Ascending aorta (tissue), 2 donors: ENCODE data around the gene CDCA8. TPM values are rescaled to one million over a fixed set of nuclear protein-coding genes. Genes with fewer than 3 reads are reported as not detected.

Experiments
- DNase-seq, 2 donors: peaks; one replicate each; pipeline ENCODE4 v3.0.0-alpha.2; 2019; ENCODE audit warnings: low spot score in 2 of 2
- H3K27ac ChIP-seq, 2 donors: fragments of 200-600 bp; sonication (generic); one replicate each; pipeline ENCODE4 v1.5.1; 2016 to 2017; ENCODE audit warnings: mild to moderate bottlenecking in 1 of 2
- H3K27me3 ChIP-seq: fragments of 200-600 bp; sonication (generic); one replicate; pipeline ENCODE4 v1.5.1; 2017
- H3K36me3 ChIP-seq, 2 donors: fragments of 200-600 bp; sonication (generic); one replicate each; pipeline ENCODE4 v1.5.1; 2016
- H3K4me1 ChIP-seq, 2 donors: fragments of 200-600 bp; sonication (generic); one replicate each; pipeline ENCODE4 v1.5.1; 2016 to 2017; ENCODE audit warnings: mild to moderate bottlenecking in 1 of 2
- H3K4me3 ChIP-seq, 2 donors: fragments of 200-600 bp; sonication (generic); one replicate each; pipeline ENCODE4 v1.5.1; 2016 to 2017; ENCODE audit warnings: mild to moderate bottlenecking in 1 of 2
- H3K9me3 ChIP-seq, 2 donors: fragments of 200-600 bp; sonication (generic); one replicate each; pipeline ENCODE4 v1.5.1; 2016
- intact Hi-C: fragments of 100-400 bp; cut with DNase I; formaldehyde crosslinking; loops from one replicate; pipeline ENCODE4 v1.15.1; 2023
- total RNA-seq: library from RNA; depleted of rRNA; stranded (reverse); fragments of >200 nt; gene quantifications from one replicate; pipeline ENCODE4 v1.1.0, GENCODE V29; 2016
- TF ChIP-seq, protein P1 (sequence below), 3 experiments: fragments of 200-600 bp in 2 of 3; fragments of 450-650 bp in 1 of 3; sonication (generic) in 2 of 3; IDR thresholded peaks; one replicate each; pipeline ENCODE4 v1.5.1; 2016 to 2019; ENCODE audit warnings: antibody characterized with exemption in 3 of 3, mild to moderate bottlenecking in 1 of 3, moderate library complexity in 1 of 3

The CDCA8 gene
- total RNA-seq, 1 donor from 2014 or later = 0.75 TPM

DNA sequence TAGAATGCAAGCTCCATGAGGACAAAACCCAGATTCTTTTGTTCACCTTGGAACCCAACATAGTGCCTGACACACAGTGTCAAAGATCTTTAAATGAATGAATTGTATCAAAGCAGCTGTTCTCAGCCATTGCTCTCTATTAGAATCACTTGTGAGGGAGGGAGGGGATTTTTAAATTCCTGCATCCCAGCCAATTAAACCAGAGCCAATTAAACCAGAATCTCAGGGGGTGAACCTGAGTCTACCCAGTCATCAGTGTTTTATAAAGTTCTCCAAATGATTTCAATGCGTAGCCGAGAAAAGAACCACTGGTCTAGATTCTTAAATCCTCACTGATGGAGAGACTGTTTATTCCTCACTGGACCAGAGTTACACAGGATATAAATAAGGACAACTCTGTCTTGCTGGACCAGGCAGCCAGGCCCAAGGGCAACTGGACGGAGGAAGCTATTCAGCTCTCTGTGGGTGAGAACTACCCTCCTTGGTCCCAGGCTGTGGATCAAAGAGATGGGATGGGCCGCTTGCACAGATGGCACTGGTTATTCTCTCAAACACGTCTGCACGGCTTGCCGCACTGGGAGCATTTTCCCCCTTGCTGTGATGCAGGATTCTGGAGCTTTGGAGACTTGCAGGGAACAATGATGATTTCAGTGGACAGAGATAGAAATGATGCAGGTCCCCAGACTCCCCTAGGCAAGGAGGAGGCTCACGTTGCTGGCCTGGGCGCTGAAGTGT is 20.0 kb upstream of the CDCA8 start:
- H3K27me3 ChIP-seq = no peaks in the 10 kb centered on the region
- intact Hi-C loops = loop anchor here (5.0 kb wide), 1 partner anchor 40 kb away; the partner anchor contains the start of gene RSPO1
- no peak overlapping the region for H3K27ac ChIP-seq
- no peaks in the 10 kb centered on the region for H3K4me1 ChIP-seq
- H3K9me3 ChIP-seq = no peaks in the 10 kb centered on the region
- H3K4me3 ChIP-seq = no peak overlapping the region
- TF ChIP-seq, protein P1, sequence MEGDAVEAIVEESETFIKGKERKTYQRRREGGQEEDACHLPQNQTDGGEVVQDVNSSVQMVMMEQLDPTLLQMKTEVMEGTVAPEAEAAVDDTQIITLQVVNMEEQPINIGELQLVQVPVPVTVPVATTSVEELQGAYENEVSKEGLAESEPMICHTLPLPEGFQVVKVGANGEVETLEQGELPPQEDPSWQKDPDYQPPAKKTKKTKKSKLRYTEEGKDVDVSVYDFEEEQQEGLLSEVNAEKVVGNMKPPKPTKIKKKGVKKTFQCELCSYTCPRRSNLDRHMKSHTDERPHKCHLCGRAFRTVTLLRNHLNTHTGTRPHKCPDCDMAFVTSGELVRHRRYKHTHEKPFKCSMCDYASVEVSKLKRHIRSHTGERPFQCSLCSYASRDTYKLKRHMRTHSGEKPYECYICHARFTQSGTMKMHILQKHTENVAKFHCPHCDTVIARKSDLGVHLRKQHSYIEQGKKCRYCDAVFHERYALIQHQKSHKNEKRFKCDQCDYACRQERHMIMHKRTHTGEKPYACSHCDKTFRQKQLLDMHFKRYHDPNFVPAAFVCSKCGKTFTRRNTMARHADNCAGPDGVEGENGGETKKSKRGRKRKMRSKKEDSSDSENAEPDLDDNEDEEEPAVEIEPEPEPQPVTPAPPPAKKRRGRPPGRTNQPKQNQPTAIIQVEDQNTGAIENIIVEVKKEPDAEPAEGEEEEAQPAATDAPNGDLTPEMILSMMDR (IDR thresholded peaks at IDR 0.05) = no peak
- DNase-seq = no peak
- no peaks in the 10 kb centered on the region for H3K36me3 ChIP-seq

DNA sequence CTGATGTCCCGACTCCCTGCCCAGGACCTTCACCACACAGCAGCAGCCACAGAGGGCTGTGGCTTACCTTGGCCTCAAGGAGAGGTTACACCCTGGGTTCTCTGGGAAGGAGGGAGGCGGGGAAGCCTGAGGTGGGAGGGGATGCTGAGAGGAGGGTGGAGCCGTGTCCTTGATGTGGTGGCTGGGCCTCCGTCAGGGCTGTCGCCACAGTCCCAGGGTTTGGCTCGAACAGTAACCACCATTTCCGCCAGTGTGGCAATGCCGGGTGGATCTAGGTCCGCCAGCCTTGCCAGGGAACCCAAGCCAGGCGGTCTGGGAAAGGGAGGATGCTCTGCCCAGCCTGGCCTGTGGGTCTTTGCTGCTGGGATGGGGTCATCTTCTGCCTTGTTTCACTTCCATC is 18.4 kb upstream of the CDCA8 start:
- no peaks in the 10 kb centered on the region for H3K4me1 ChIP-seq
- H3K4me3 ChIP-seq = no peak overlapping the region
- no peak overlapping the region for H3K27ac ChIP-seq
- H3K9me3 ChIP-seq = no peaks in the 10 kb centered on the region
- no peaks in the 10 kb centered on the region for H3K27me3 ChIP-seq
- TF ChIP-seq, protein P1 (IDR thresholded peaks at IDR 0.05) = no peak
- intact Hi-C loops = loop anchor here (5.0 kb wide), 1 partner anchor 42 kb away; the partner anchor contains the start of gene RSPO1
- DNase-seq = no peak
- no peaks in the 10 kb centered on the region for H3K36me3 ChIP-seq

DNA sequence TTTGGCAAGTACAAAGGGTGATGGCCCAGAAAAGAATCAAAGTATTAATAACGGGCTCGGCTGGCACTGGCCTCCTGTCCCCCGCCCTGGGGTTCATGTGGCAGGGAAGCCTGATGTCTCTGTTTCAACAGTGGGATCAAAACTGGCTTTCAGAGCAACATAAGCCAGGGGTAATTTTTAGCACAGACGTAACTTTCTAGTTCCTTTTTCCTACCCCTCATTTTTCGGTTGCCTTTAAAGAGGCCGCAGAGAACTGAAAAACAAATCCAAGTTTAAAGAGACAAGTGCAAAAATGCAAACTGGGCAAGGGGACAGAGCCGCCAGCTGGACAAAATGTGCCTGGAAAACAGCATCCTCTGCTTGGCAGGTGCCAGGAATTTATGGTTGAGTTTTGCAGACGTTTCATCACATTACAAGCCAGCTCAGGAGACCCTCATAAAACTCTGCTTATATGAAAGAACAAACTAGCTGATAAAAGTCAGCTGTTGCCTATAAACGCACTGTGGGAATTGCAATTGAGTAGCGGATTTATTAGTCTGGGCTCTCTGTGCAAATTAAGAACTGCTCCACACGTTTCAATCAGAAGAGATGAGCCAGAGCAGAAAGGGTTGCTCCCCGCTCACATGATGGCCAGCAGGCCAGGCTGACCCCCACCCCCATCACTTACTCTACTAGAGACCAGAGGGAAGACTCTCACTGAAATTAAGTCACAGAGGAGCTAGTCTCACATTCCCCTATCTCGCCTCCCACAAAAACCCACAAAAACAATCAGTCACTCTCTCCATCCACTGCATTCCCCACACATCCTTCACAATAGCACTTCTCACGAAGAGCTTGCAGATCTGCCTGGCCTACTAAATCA is 15.8 kb upstream of the CDCA8 start:
- H3K9me3 ChIP-seq = no peaks in the 10 kb centered on the region
- H3K4me3 ChIP-seq = no peak overlapping the region
- no peaks in the 10 kb centered on the region for H3K27me3 ChIP-seq
- no peak for DNase-seq
- no peaks in the 10 kb centered on the region for H3K4me1 ChIP-seq
- TF ChIP-seq, protein P1 (IDR thresholded peaks at IDR 0.05) = no peak
- intact Hi-C loops = no loop called here
- H3K27ac ChIP-seq = no peak overlapping the region
- H3K36me3 ChIP-seq = peaks cover 0 to 5% of the 10 kb centered on the region in 2 donors

DNA sequence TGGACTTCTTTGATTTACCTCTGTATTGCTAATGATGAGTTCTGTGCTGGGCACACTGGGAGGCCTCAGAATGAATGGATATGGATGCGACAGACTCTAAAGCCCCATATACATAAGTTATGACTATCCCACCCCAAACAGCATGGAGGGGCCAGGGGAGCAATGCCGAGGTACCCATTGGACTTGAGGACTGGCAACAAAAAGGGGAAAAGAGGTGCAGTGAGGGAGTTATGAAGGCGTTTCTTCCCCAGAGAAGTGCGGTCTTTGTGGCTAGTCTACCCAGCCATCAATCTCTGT is 15.2 kb upstream of the CDCA8 start:
- no peaks in the 10 kb centered on the region for H3K4me1 ChIP-seq
- TF ChIP-seq, protein P1 (IDR thresholded peaks at IDR 0.05) = no peak
- intact Hi-C loops = no loop called here
- H3K9me3 ChIP-seq = no peaks in the 10 kb centered on the region
- no peak overlapping the region for H3K27ac ChIP-seq
- no peak for DNase-seq
- no peak overlapping the region for H3K4me3 ChIP-seq
- peaks cover 0 to 5% of the 10 kb centered on the region in 2 donors for H3K36me3 ChIP-seq
- H3K27me3 ChIP-seq = no peaks in the 10 kb centered on the region

DNA sequence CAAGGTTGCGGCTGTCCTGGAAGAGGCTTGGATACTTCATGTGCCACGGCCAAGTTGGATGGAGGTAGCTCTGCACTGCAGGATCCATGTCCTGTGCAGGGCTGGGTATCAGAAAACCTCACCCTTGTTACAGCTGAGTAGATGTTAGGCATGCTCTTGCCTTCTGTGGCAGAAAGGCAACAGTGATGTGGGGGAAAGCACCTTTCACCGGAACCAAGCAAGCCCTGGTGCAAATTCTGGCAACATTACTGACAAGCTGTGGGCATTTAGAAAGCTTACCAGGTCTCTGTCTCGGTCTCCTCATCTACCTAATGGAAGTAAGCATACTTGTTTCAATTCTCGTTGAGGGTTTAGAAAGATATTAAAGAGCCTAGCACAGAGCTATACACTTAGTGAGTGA is 14.5 kb upstream of the CDCA8 start:
- H3K27me3 ChIP-seq = no peaks in the 10 kb centered on the region
- no peaks in the 10 kb centered on the region for H3K9me3 ChIP-seq
- no peaks in the 10 kb centered on the region for H3K4me1 ChIP-seq
- peaks cover 0 to 9% of the 10 kb centered on the region in 2 donors for H3K36me3 ChIP-seq
- H3K4me3 ChIP-seq = no peak overlapping the region
- TF ChIP-seq, protein P1 (IDR thresholded peaks at IDR 0.05) = no peak
- intact Hi-C loops = no loop called here
- DNase-seq = no peak
- H3K27ac ChIP-seq = no peak overlapping the region
